Activated CD4-positive, CD25-positive, alpha-beta regulatory T cell treated with anti-CD3 and anti-CD28 coated beads, Interleukin-2, amount 50 U/mL, for 72 hours (primary cell): ENCODE measurements around the gene NOC2L.

ENCODE experiments used
- DNase-seq: peaks from one replicate; pipeline ENCODE4 v3.0.0; 2021

NOC2L gene

GRCh38 chr1:941015-941587 is 18.0 kb downstream of the NOC2L start:
- no peak for DNase-seq

- DNase-seq, result no peak
Observed at GRCh38 chr1:940107-941014, 18.7 kb downstream of the NOC2L start.

- no peak for DNase-seq
Observed at GRCh38 chr1:939511-940106, 19.4 kb downstream of the NOC2L start.

- DNase-seq, result no peak
Observed at GRCh38 chr1:938711-939489, 20.2 kb downstream of the NOC2L start.

GRCh38 chr1:938088-938683 is 20.9 kb downstream of the NOC2L start:
- no peak for DNase-seq

GRCh38 chr1:937521-937920 is 21.5 kb downstream of the NOC2L start:
- no peak for DNase-seq

- no peak for DNase-seq
Observed at GRCh38 chr1:936348-937264, 22.4 kb downstream of the NOC2L start.

- DNase-seq, result no peak
Observed at GRCh38 chr1:935751-936231, 23.3 kb downstream of the NOC2L start.

GRCh38 chr1:934991-935750 is 23.9 kb downstream of the NOC2L start:
- no peak for DNase-seq

GRCh38 chr1:933603-933940 is 25.5 kb downstream of the NOC2L start:
- DNase-seq, result no peak

GRCh38 chr1:932776-933602 is 26.1 kb downstream of the NOC2L start:
- no peak for DNase-seq

- DNase-seq, result no peak
Observed at GRCh38 chr1:932173-932510, 26.9 kb downstream of the NOC2L start.

GRCh38 chr1:931380-932172 is 27.5 kb downstream of the NOC2L start:
- DNase-seq, result no peak

GRCh38 chr1:930633-931138 is 28.4 kb downstream of the NOC2L start:
- no peak for DNase-seq

- DNase-seq, result no peak
Observed at GRCh38 chr1:929712-930632, 29.1 kb downstream of the NOC2L start.

GRCh38 chr1:928825-929661 is 30.0 kb downstream of the NOC2L start:
- no peak for DNase-seq

GRCh38 chr1:927748-928147 is 31.3 kb downstream of the NOC2L start:
- no peak for DNase-seq
